SH-SY5Y (cell line): Measurements from ENCODE around the gene DIS3L2.

Source experiments
- GATA2 ChIP-seq: IDR thresholded peaks from 2 replicates; pipeline ENCODE4 v1.6.1; 2011; ENCODE audit warnings: mild to moderate bottlenecking, low read depth, low read length
- GATA3 ChIP-seq: IDR thresholded peaks from 2 replicates; pipeline ENCODE4 v1.6.1; 2011; ENCODE audit warnings: low read depth, mild to moderate bottlenecking, low read length, moderate library complexity

DNA sequence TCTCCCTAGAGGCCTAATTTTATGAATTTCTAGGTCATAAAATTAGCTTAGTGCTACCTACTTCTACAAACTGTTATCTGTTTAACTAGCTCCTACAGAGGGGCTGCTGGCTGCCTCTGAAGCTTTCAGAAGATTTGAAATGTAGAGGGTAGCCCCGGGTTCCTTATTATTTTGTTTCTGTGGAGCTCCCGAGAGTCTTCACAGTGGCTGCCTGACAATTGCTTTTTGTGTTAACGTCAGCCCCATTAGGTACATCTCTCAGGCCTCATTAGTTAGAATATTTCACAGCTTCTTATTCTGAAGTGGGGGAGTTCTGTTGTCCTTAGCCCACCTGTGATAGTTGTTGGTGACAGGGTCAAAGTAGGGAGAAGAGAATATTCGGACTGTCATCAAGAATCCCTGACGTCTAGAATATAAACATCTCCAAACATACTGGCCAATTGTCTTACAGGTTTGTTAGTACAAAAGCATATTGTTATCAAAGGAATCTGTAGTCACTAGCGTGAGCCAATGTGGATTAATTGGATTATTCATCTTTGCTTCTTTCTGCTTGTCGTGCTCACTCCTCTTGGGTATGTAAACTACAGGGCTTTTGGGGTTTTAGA, 77.5 kb downstream of the DIS3L2 start:
- no peak for TF ChIP-seq GATA2
- TF ChIP-seq GATA3 = no peak
